LHCN-M2 (cell line): ENCODE measurements around the gene ITGAX. TPM values are rescaled to one million over a fixed set of nuclear protein-coding genes. Genes with fewer than 3 reads are reported as not detected.
"Not testable (repeated sequence)": the region's sequence is repeated elsewhere in the genome, so short reads cannot be mapped to it uniquely, and the experiment has no call there.

Source experiments
- DNase-seq: peaks from one replicate; pipeline ENCODE4 v3.0.0-alpha.2; 2012; ENCODE audit warnings: low read depth
- total RNA-seq: library from RNA; depleted of rRNA; stranded (reverse); fragments of >200 nt; gene quantifications from 2 replicates; pipeline ENCODE4 v1.2.3, GENCODE V29; 2014

ITGAX gene
- total RNA-seq, 1 experiment from 2014 or later = not detected

GRCh38 chr16:31409433-31409832 is 54.5 kb downstream of the ITGAX start:
- DNase-seq = peak; percentile 10

- DNase-seq = no peak
Observed at GRCh38 chr16:31410082-31410481, 55.1 kb downstream of the ITGAX start.

- DNase-seq = no peak
Observed at GRCh38 chr16:31411024-31411844, 56.3 kb downstream of the ITGAX start.

GRCh38 chr16:31412750-31413149 is 57.8 kb downstream of the ITGAX start:
- no peak for DNase-seq

- no peak for DNase-seq
Observed at GRCh38 chr16:31413381-31413780, 58.4 kb downstream of the ITGAX start.

- no peak for DNase-seq
Observed at GRCh38 chr16:31413943-31414342, 59.0 kb downstream of the ITGAX start.

- DNase-seq = no peak
Observed at GRCh38 chr16:31414706-31415105, 59.7 kb downstream of the ITGAX start.

- DNase-seq = no peak
Observed at GRCh38 chr16:31416371-31416770, 61.4 kb downstream of the ITGAX start.

- DNase-seq = not testable (repeated sequence)
Observed at GRCh38 chr16:31417036-31417435, 62.1 kb downstream of the ITGAX start.

GRCh38 chr16:31417916-31418315 is 62.9 kb downstream of the ITGAX start:
- DNase-seq = no peak

GRCh38 chr16:31420037-31420436 is 65.1 kb downstream of the ITGAX start:
- no peak for DNase-seq

GRCh38 chr16:31421587-31421986 is 66.6 kb downstream of the ITGAX start:
- no peak for DNase-seq

GRCh38 chr16:31423241-31423640 is 68.3 kb downstream of the ITGAX start:
- DNase-seq = no peak

- no peak for DNase-seq
Observed at GRCh38 chr16:31423801-31424200, 68.8 kb downstream of the ITGAX start.

- no peak for DNase-seq
Observed at GRCh38 chr16:31427441-31428278, 72.7 kb downstream of the ITGAX start.

- peak; percentile 38 for DNase-seq
Observed at GRCh38 chr16:31428279-31428597, 73.3 kb downstream of the ITGAX start, which contains the start of gene COX6A2. Gene COX6A2, minus strand, starts transcription at chr16:31428360. Its CDS starts 35 bp downstream, at chr16:31428325.

GRCh38 chr16:31428638-31429247 is 73.8 kb downstream of the ITGAX start:
- DNase-seq = no peak

- DNase-seq = no peak
Observed at GRCh38 chr16:31429314-31429713, 74.3 kb downstream of the ITGAX start.

GRCh38 chr16:31429796-31430195 is 74.8 kb downstream of the ITGAX start:
- DNase-seq = no peak

GRCh38 chr16:31430380-31431052 is 75.5 kb downstream of the ITGAX start:
- DNase-seq = peak; percentile 35
